Endothelial cell of umbilical vein (primary cell): ENCODE results near the gene MEN1. TPM values are rescaled to one million over a fixed set of nuclear protein-coding genes. Genes with fewer than 3 reads are reported as not detected.

Source experiments
- BruUV-seq: library from RNA; stranded (reverse); fragments of 400-500 nt; replicated peaks from 2 replicates; lab custom pipeline; 2021; lab: Mats Ljungman, UMichigan
- CTCF ChIA-PET: fragments of 300-600, 350-600 bp; sonication (Branson Sonifier 250); formaldehyde crosslinking; loops from one replicate; lab custom pipeline; 2021; ENCODE audit warnings: antibody characterized with exemption, inconsistent platforms; lab: Charles Lee
- POLR2A ChIA-PET: fragments of 300-600, 350-600 bp; sonication (Branson Sonifier 250); formaldehyde crosslinking; loops from one replicate; lab custom pipeline; 2021; ENCODE audit warnings: antibody characterized with exemption, inconsistent platforms; lab: Charles Lee
- DNase-seq: peaks from one replicate; pipeline ENCODE4 v3.0.0-alpha.2; 2011; ENCODE audit warnings: low read depth, low spot score
- FAIRE-seq: peaks from 2 replicates; lab custom pipeline; 2011; peaks lifted over from hg19 to GRCh38; lab: Jason Lieb, UNC
- H2AFZ ChIP-seq: 2 replicates; pipeline ENCODE4 v1.6.0; 2012; ENCODE audit warnings: low read depth, low read length, control low read depth, inconsistent platforms
- H3K27ac ChIP-seq: 2 replicates; pipeline ENCODE4 v1.5.1; 2011; ENCODE audit warnings: low read depth, mild to moderate bottlenecking, control low read depth, low read length, moderate library complexity; ENCODE audit not compliant: insufficient read depth
- H3K27me3 ChIP-seq, 2 experiments: 2 replicates each; pipeline versions ENCODE4 v1.6.0 to v1.6.1; 2011; ENCODE audit warnings: low read length in 2 of 2, mixed read lengths in 1 of 2; ENCODE audit not compliant: control insufficient read depth in 2 of 2, insufficient read depth in 2 of 2
- H3K36me3 ChIP-seq, 2 experiments: 2 replicates in 1 of 2; 3 replicates in 1 of 2; pipeline ENCODE4 v1.5.1; 2011; ENCODE audit warnings: low read length in 2 of 2, mild to moderate bottlenecking in 1 of 2, moderate library complexity in 1 of 2; ENCODE audit not compliant: control insufficient read depth in 2 of 2, insufficient read depth in 2 of 2; ENCODE audit errors: extremely low read depth in 1 of 2
- H3K4me1 ChIP-seq: 3 replicates; pipeline ENCODE4 v1.5.1; 2011; ENCODE audit warnings: mild to moderate bottlenecking, low read length; ENCODE audit not compliant: control insufficient read depth, insufficient read depth; ENCODE audit errors: extremely low read depth
- H3K4me2 ChIP-seq: 2 replicates; pipeline ENCODE4 v1.6.1; 2011; ENCODE audit warnings: low read length, control low read depth, mixed read lengths; ENCODE audit not compliant: insufficient read depth
- H3K4me3 ChIP-seq, 3 experiments: fragments of 200-600 bp in 1 of 3; sonication (generic), shearing (Covaris generic) in 1 of 3; replicated peaks in 1 of 3; 2 replicates each; pipeline ENCODE4 v1.5.1; 2011 to 2016; ENCODE audit warnings: control low read depth in 3 of 3, low read length in 3 of 3, mild to moderate bottlenecking in 2 of 3, inconsistent platforms in 1 of 3, low read depth in 1 of 3, moderate library complexity in 1 of 3; ENCODE audit not compliant: insufficient read depth in 1 of 3
- H3K79me2 ChIP-seq: 2 replicates; pipeline ENCODE4 v1.6.0; 2012; ENCODE audit warnings: low read length, inconsistent platforms; ENCODE audit not compliant: control insufficient read depth, insufficient read depth
- H3K9ac ChIP-seq: replicated peaks from 2 replicates; pipeline ENCODE3; 2011; ENCODE audit warnings: low read length, control low read depth; ENCODE audit not compliant: insufficient read depth; ENCODE audit errors: extremely low read depth
- H3K9me1 ChIP-seq: replicated peaks from 3 replicates; pipeline ENCODE4 v1.6.0; 2011; ENCODE audit warnings: mild to moderate bottlenecking, low read length; ENCODE audit not compliant: control insufficient read depth, insufficient read depth; ENCODE audit errors: extremely low read depth
- H3K9me3 ChIP-seq: replicated peaks from 2 replicates; pipeline ENCODE4 v1.5.1; 2012; ENCODE audit warnings: low read length, inconsistent platforms; ENCODE audit not compliant: control insufficient read depth, insufficient read depth
- H4K20me1 ChIP-seq: replicated peaks from 2 replicates; pipeline ENCODE3; 2011; ENCODE audit warnings: mild to moderate bottlenecking, low read length; ENCODE audit not compliant: control insufficient read depth, insufficient read depth; ENCODE audit errors: extremely low read depth
- EZH2 ChIP-seq: IDR thresholded peaks from 2 replicates; pipeline ENCODE4 v1.6.1; 2012; ENCODE audit warnings: borderline replicate concordance, low read depth, mild to moderate bottlenecking, moderate library complexity, low read length, inconsistent platforms; ENCODE audit not compliant: severe bottlenecking
- FOS ChIP-seq: IDR thresholded peaks from 2 replicates; pipeline ENCODE4 v1.6.1; 2011; ENCODE audit warnings: mild to moderate bottlenecking, low read length, moderate library complexity, borderline replicate concordance; ENCODE audit not compliant: insufficient read depth
- GATA2 ChIP-seq: IDR thresholded peaks from 2 replicates; pipeline ENCODE4 v1.7.0; 2011; ENCODE audit warnings: low read depth, mild to moderate bottlenecking, moderate library complexity, mixed read lengths, low read length; ENCODE audit not compliant: insufficient read length, insufficient read depth
- JUN ChIP-seq: IDR thresholded peaks from 2 replicates; pipeline ENCODE4 v1.6.1; 2011; ENCODE audit warnings: borderline replicate concordance, low read depth; ENCODE audit not compliant: insufficient read length, insufficient read depth
- MYC ChIP-seq: IDR thresholded peaks from one replicate; pipeline ENCODE4 v1.6.1; 2011; ENCODE audit warnings: mild to moderate bottlenecking, low read depth, low read length
- POLR2A ChIP-seq: IDR thresholded peaks from 2 replicates; pipeline ENCODE4 v1.6.1; 2012; ENCODE audit warnings: low read depth, mild to moderate bottlenecking, control low read depth, low read length
- POLR2AphosphoS5 ChIP-seq: IDR thresholded peaks from 2 replicates; pipeline ENCODE4 v1.6.1; 2012; ENCODE audit warnings: low read depth, mild to moderate bottlenecking, control low read depth, low read length, moderate library complexity; ENCODE audit not compliant: insufficient read depth
- dilution Hi-C: fragments of 300-500 bp; cut with MboI; formaldehyde crosslinking; loops from one replicate; pipeline ENCODE4 v1.15.0; 2019; ENCODE audit warnings: low sequenced_read_pairs; ENCODE audit not compliant: extremely low pct_ligation_motif_present
- intact Hi-C: fragments of 100-400 bp; cut with micrococcal nuclease; formaldehyde crosslinking; loops from one replicate; pipeline ENCODE4 v1.10.0; 2022
- polyA plus RNA-seq, 4 experiments: library from polyadenylated mRNA; depleted of rRNA in 3 of 4; stranded (reverse) in 3 of 4; unstranded in 1 of 4; fragments of >200 nt; gene quantifications; 2 replicates each; pipeline versions ENCODE4 v1.2.1 to v1.2.3, GENCODE V29; 2011 to 2012; ENCODE audit warnings: missing spikeins in 1 of 4
- total RNA-seq: library from RNA; stranded (reverse); gene quantifications from 2 replicates; pipeline ENCODE4 v1.2.3, GENCODE V29; 2021
- TF ChIP-seq, protein P1 (sequence below): IDR thresholded peaks from 2 replicates; pipeline ENCODE4 v1.6.1; 2011; ENCODE audit not compliant: insufficient read depth, insufficient read length
- TF ChIP-seq, protein P2 (sequence below), 2 donors: IDR thresholded peaks; 1 replicate in 1 of 2; 2 replicates in 1 of 2; pipeline ENCODE4 v1.5.1; 2011; ENCODE audit warnings: low read length in 2 of 2, mild to moderate bottlenecking in 2 of 2, moderate library complexity in 2 of 2, control low read depth in 1 of 2, inconsistent platforms in 1 of 2, low read depth in 1 of 2; ENCODE audit not compliant: insufficient read depth in 1 of 2; ENCODE audit errors: extremely low read depth in 1 of 2

MEN1 gene
- total and polyA plus RNA-seq, 2 donors (not counting 3 experiments of a cell fraction or from before 2014, with no cell fraction given) = 41.1 to 43.1 TPM

DNA sequence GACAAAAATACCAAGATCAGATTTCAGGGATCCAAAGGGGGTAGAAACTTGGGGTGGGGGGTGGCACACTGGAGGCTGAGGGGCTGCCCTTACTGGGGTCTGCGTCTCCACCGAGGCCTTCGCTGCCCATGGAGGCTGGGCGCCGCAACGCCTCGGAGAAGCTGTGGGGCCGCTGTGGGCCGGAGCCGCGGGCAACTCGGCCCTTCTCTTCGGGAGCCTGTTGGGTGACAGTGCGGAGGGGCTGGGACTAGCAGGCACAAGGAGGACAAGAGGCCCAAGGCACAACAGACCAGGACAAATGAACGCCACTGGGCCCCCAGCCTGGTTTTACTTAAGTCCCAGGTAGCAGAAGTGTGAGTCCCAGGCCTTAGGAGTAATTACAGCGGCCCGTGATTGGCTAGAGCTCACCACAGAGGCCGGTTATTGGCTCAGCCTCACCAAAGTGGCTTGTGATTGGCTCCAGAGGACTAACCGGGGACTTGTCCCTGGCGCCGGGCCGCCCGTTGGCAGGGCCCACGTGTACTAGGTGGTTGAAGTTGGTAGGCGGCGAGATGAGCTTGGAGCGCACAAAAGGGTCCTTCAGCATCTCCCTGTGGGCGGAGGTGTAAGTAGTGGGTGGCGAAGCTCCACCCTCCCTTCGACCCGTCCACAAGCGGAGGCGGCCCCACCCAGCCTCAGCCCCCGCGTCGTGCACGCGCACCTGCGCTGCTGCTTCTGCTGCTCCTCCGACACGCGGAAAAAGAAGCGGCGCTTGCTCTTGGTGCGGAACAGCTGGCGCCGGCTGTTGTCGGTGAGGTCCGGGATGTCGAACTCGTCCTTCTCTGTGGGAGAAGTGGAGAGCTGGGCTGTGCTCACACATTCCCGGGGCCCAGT is 16.5 kb upstream of the MEN1 start:
- BruUV-seq = no TSS peak
- no peak overlapping the region for H3K9ac ChIP-seq
- no peaks in the 10 kb centered on the region for H3K36me3 ChIP-seq
- H4K20me1 ChIP-seq = no peaks in the 10 kb centered on the region
- intact Hi-C loops = no loop called here
- no peaks in the 10 kb centered on the region for H3K4me1 ChIP-seq
- CTCF ChIA-PET = interaction anchor here (0.8 kb wide), 1 partner anchor 11 kb away, joined by 3 read pairs; no protein-coding TSS in a partner anchor
- DNase-seq (no peak), FAIRE-seq (no peak)
- H2AFZ ChIP-seq = no peak overlapping the region
- H3K4me3 ChIP-seq = no peak overlapping the region
- peaks cover 0 to 3% of the 10 kb centered on the region in 2 experiments for H3K27me3 ChIP-seq
- POLR2A ChIA-PET = no interaction called here
- H3K27ac ChIP-seq = no peak overlapping the region
- H3K79me2 ChIP-seq = no peaks in the 10 kb centered on the region
- TF ChIP-seq POLR2A (no peak), GATA2 (no peak), JUN (no peak), MYC (no peak), EZH2 (no peak), POLR2AphosphoS5 (no peak), FOS (no peak)
- TF ChIP-seq, protein P1, sequence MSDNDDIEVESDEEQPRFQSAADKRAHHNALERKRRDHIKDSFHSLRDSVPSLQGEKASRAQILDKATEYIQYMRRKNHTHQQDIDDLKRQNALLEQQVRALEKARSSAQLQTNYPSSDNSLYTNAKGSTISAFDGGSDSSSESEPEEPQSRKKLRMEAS = no peak
- TF ChIP-seq, protein P2, sequence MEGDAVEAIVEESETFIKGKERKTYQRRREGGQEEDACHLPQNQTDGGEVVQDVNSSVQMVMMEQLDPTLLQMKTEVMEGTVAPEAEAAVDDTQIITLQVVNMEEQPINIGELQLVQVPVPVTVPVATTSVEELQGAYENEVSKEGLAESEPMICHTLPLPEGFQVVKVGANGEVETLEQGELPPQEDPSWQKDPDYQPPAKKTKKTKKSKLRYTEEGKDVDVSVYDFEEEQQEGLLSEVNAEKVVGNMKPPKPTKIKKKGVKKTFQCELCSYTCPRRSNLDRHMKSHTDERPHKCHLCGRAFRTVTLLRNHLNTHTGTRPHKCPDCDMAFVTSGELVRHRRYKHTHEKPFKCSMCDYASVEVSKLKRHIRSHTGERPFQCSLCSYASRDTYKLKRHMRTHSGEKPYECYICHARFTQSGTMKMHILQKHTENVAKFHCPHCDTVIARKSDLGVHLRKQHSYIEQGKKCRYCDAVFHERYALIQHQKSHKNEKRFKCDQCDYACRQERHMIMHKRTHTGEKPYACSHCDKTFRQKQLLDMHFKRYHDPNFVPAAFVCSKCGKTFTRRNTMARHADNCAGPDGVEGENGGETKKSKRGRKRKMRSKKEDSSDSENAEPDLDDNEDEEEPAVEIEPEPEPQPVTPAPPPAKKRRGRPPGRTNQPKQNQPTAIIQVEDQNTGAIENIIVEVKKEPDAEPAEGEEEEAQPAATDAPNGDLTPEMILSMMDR (IDR thresholded peaks at IDR 0.05; ENCODE audit: extremely low read depth in 1 of 2, insufficient read depth in 1 of 2, low read depth in 1 of 2, low read length in 2 of 2) = no peak
- H3K4me2 ChIP-seq = no peak overlapping the region
- H3K9me1 ChIP-seq = no peaks in the 10 kb centered on the region
- no peaks in the 10 kb centered on the region for H3K9me3 ChIP-seq
- dilution Hi-C loops = no loop called here
